Naive B cell (primary cell): ENCODE measurements around the gene IMMP2L. TPM values are rescaled to one million over a fixed set of nuclear protein-coding genes. Genes with fewer than 3 reads are reported as not detected.

Experiments used
- ATAC-seq, 2 donors: fragments of 150-1000 bp; cut with Tn5 transposase; 2 replicates each; pipeline ENCODE4 v1.10.0; 2021; ENCODE audit warnings: low read depth in 2 of 2, mild to moderate bottlenecking in 2 of 2, moderate library complexity in 2 of 2
- DNase-seq: peaks from one replicate; pipeline ENCODE4 v3.0.0; 2022
- H3K27ac Mint-ChIP-seq, 6 donors: one replicate each; pipeline ENCODE4 v1.8.0; 2020 to 2022; ENCODE audit warnings: mild to moderate bottlenecking in 6 of 6, mixed read lengths in 6 of 6, moderate library complexity in 5 of 6, inconsistent platforms in 2 of 6
- H3K27me3 Mint-ChIP-seq, 3 donors: one replicate each; pipeline ENCODE4 v1.8.0; 2021 to 2022; ENCODE audit warnings: mixed read lengths in 3 of 3, mild to moderate bottlenecking in 1 of 3
- H3K36me3 Mint-ChIP-seq, 2 donors: one replicate each; pipeline ENCODE4 v1.8.0; 2020 to 2022; ENCODE audit warnings: mixed read lengths in 2 of 2, inconsistent platforms in 1 of 2, mild to moderate bottlenecking in 1 of 2
- H3K4me1 Mint-ChIP-seq, 3 donors: one replicate each; pipeline ENCODE4 v1.8.0; 2020 to 2022; ENCODE audit warnings: mixed read lengths in 3 of 3, inconsistent platforms in 1 of 3, mild to moderate bottlenecking in 1 of 3, moderate library complexity in 1 of 3
- H3K4me3 Mint-ChIP-seq, 8 donors: one replicate each; pipeline ENCODE4 v1.8.0; 2020 to 2022; ENCODE audit warnings: mild to moderate bottlenecking in 8 of 8, mixed read lengths in 8 of 8, moderate library complexity in 8 of 8, inconsistent platforms in 2 of 8
- H3K9me3 Mint-ChIP-seq, 7 donors: one replicate each; pipeline ENCODE4 v1.8.0; 2020 to 2022; ENCODE audit warnings: mixed read lengths in 7 of 7, mild to moderate bottlenecking in 5 of 7, inconsistent platforms in 2 of 7, moderate library complexity in 1 of 7
- polyA plus RNA-seq, 6 donors: library from polyadenylated mRNA; unstranded; fragments of 300-500 nt; fragmentation: Illumina TruSeq; gene quantifications; one replicate each; pipeline ENCODE4 v1.2.3, GENCODE V29; 2021; ENCODE audit warnings: low read depth in 6 of 6

The IMMP2L gene
- polyA plus RNA-seq, 6 donors from 2014 or later, result 14.9 to 34.0 (median 25.9) TPM

- Mint-ChIP-seq H3K36me3 (no peaks in the 10 kb centered on the region), H3K4me3 (peak overlapping the region in 6 of 8 donors; percentile 12 to 63 (median 43)), H3K9me3 (no peaks in the 10 kb centered on the region), H3K4me1 (peaks cover 8 to 20% (median 9%) of the 10 kb centered on the region in 3 donors), H3K27ac (peak overlapping the region; percentile 6 to 93 (median 64)), H3K27me3 (no peaks in the 10 kb centered on the region)
- DNase-seq, result peak; percentile 11
- peak; percentile 53 to 65 for ATAC-seq
Measured at GRCh38 chr7:111012799-111013675, 549.3 kb downstream of the IMMP2L start.

GRCh38 chr7:111012149-111012548 lies 550.1 kb downstream of the IMMP2L start:
- no peaks in the 10 kb centered on the region for H3K36me3 Mint-ChIP-seq
- ATAC-seq (no peak), DNase-seq (no peak)
- peak overlapping the region in 2 of 6 donors; percentile 39 to 63 for H3K27ac Mint-ChIP-seq
- no peaks in the 10 kb centered on the region for H3K9me3 Mint-ChIP-seq
- H3K27me3 Mint-ChIP-seq, result no peaks in the 10 kb centered on the region
- H3K4me3 Mint-ChIP-seq, result no peak overlapping the region
- peaks cover 8 to 20% (median 9%) of the 10 kb centered on the region in 3 donors for H3K4me1 Mint-ChIP-seq

GRCh38 chr7:111011520-111011919 lies 550.8 kb downstream of the IMMP2L start:
- H3K27me3 Mint-ChIP-seq, result no peaks in the 10 kb centered on the region
- no peaks in the 10 kb centered on the region for H3K36me3 Mint-ChIP-seq
- H3K27ac Mint-ChIP-seq, result peak overlapping the region in 1 of 6 donors; percentile 63
- no peak for ATAC-seq
- H3K9me3 Mint-ChIP-seq, result no peaks in the 10 kb centered on the region
- no peak overlapping the region for H3K4me3 Mint-ChIP-seq
- DNase-seq, result no peak
- peaks cover 8 to 20% (median 9%) of the 10 kb centered on the region in 3 donors for H3K4me1 Mint-ChIP-seq

- DNase-seq (no peak), ATAC-seq (no peak)
- Mint-ChIP-seq H3K36me3 (no peaks in the 10 kb centered on the region), H3K4me3 (peak overlapping the region in 1 of 8 donors; percentile 7), H3K4me1 (peaks cover 8 to 20% (median 9%) of the 10 kb centered on the region in 3 donors), H3K9me3 (no peaks in the 10 kb centered on the region), H3K27me3 (no peaks in the 10 kb centered on the region), H3K27ac (peak overlapping the region in 1 of 6 donors; percentile 19)
Measured at GRCh38 chr7:111010798-111011197, 551.5 kb downstream of the IMMP2L start.

GRCh38 chr7:111009526-111010040 lies 552.7 kb downstream of the IMMP2L start:
- Mint-ChIP-seq H3K9me3 (no peaks in the 10 kb centered on the region), H3K36me3 (no peaks in the 10 kb centered on the region), H3K27ac (no peak overlapping the region), H3K27me3 (no peaks in the 10 kb centered on the region), H3K4me3 (no peak overlapping the region), H3K4me1 (peaks cover 8 to 14% (median 9%) of the 10 kb centered on the region in 3 donors)
- ATAC-seq (no peak), DNase-seq (no peak)

GRCh38 chr7:111006691-111007090 lies 555.6 kb downstream of the IMMP2L start:
- no peak overlapping the region for H3K4me3 Mint-ChIP-seq
- no peaks in the 10 kb centered on the region for H3K9me3 Mint-ChIP-seq
- DNase-seq (no peak), ATAC-seq (no peak)
- no peaks in the 10 kb centered on the region for H3K27me3 Mint-ChIP-seq
- peaks cover 0 to 6% (median 0%) of the 10 kb centered on the region in 3 donors for H3K4me1 Mint-ChIP-seq
- no peaks in the 10 kb centered on the region for H3K36me3 Mint-ChIP-seq
- no peak overlapping the region for H3K27ac Mint-ChIP-seq

GRCh38 chr7:111006040-111006439 lies 556.3 kb downstream of the IMMP2L start:
- no peak for DNase-seq

GRCh38 chr7:111005445-111005844 lies 556.8 kb downstream of the IMMP2L start:
- ATAC-seq, result no peak

More at GRCh38 chr7:111006040-111006439, 556.3 kb downstream of the IMMP2L start:
- Mint-ChIP-seq H3K9me3 (no peaks in the 10 kb centered on the region), H3K27me3 (no peaks in the 10 kb centered on the region), H3K36me3 (no peaks in the 10 kb centered on the region), H3K27ac (no peak overlapping the region), H3K4me1 (peaks cover 0 to 7% (median 0%) of the 10 kb centered on the region in 3 donors), H3K4me3 (no peak overlapping the region)
- ATAC-seq, result no peak

GRCh38 chr7:111004310-111004901 lies 557.9 kb downstream of the IMMP2L start:
- ATAC-seq (no peak), DNase-seq (no peak)
- no peaks in the 10 kb centered on the region for H3K9me3 Mint-ChIP-seq
- H3K4me1 Mint-ChIP-seq, result peaks cover 0 to 7% (median 0%) of the 10 kb centered on the region in 3 donors
- no peak overlapping the region for H3K27ac Mint-ChIP-seq
- H3K27me3 Mint-ChIP-seq, result no peaks in the 10 kb centered on the region
- H3K36me3 Mint-ChIP-seq, result no peaks in the 10 kb centered on the region
- H3K4me3 Mint-ChIP-seq, result no peak overlapping the region

More at GRCh38 chr7:111005445-111005844, 556.8 kb downstream of the IMMP2L start:
- H3K4me1 Mint-ChIP-seq, result peaks cover 0 to 7% (median 0%) of the 10 kb centered on the region in 3 donors
- no peak overlapping the region for H3K27ac Mint-ChIP-seq
- DNase-seq, result no peak
- no peak overlapping the region for H3K4me3 Mint-ChIP-seq
- H3K27me3 Mint-ChIP-seq, result no peaks in the 10 kb centered on the region
- H3K36me3 Mint-ChIP-seq, result no peaks in the 10 kb centered on the region
- no peaks in the 10 kb centered on the region for H3K9me3 Mint-ChIP-seq

GRCh38 chr7:111003883-111004282 lies 558.4 kb downstream of the IMMP2L start:
- Mint-ChIP-seq H3K27me3 (no peaks in the 10 kb centered on the region), H3K4me3 (no peak overlapping the region), H3K27ac (no peak overlapping the region), H3K4me1 (peaks cover 0 to 7% (median 0%) of the 10 kb centered on the region in 3 donors), H3K36me3 (no peaks in the 10 kb centered on the region), H3K9me3 (peaks cover 0 to 2% (median 0%) of the 10 kb centered on the region in 7 donors)
- DNase-seq (no peak), ATAC-seq (no peak)

- Mint-ChIP-seq H3K9me3 (peaks cover 0 to 1% (median 0%) of the 10 kb centered on the region in 7 donors), H3K27me3 (no peaks in the 10 kb centered on the region), H3K4me1 (peaks cover 0 to 9% (median 0%) of the 10 kb centered on the region in 3 donors), H3K36me3 (no peaks in the 10 kb centered on the region), H3K4me3 (no peak overlapping the region), H3K27ac (no peak overlapping the region)
- DNase-seq (no peak), ATAC-seq (no peak)
Measured at GRCh38 chr7:110994028-110994967, 568.0 kb downstream of the IMMP2L start.

- peak overlapping the region in 2 of 6 donors; percentile 8 to 45 for H3K27ac Mint-ChIP-seq
- H3K4me1 Mint-ChIP-seq, result peaks cover 0 to 9% (median 0%) of the 10 kb centered on the region in 3 donors
Measured at GRCh38 chr7:110988890-110989501, 573.3 kb downstream of the IMMP2L start.

More at GRCh38 chr7:110988890-110989501, 573.3 kb downstream of the IMMP2L start:
- DNase-seq (no peak), ATAC-seq (no peak)
- no peaks in the 10 kb centered on the region for H3K9me3 Mint-ChIP-seq
- no peaks in the 10 kb centered on the region for H3K36me3 Mint-ChIP-seq
- no peaks in the 10 kb centered on the region for H3K27me3 Mint-ChIP-seq
- H3K4me3 Mint-ChIP-seq, result no peak overlapping the region
